Measurements from ENCODE around the gene NT5DC3. TPM values are rescaled to one million over a fixed set of nuclear protein-coding genes. Genes with fewer than 3 reads are reported as not detected.

Gene NT5DC3
- total and polyA plus RNA-seq, 2 of the 13 experiments (the other 11 are each of a cell fraction or from before 2014, with no cell fraction given) = 3.2 to 6.6 TPM

GRCh38 chr12:103829092-103829491 is 11.9 kb downstream of the NT5DC3 start:
- no peak overlapping the region for H3K4me2 ChIP-seq (ENCODE audit: low read depth, low read length)
- FAIRE-seq (no peak), DNase-seq (ENCODE audit: low spot score) (no peak), ATAC-seq (no peak)
- H2AFZ ChIP-seq (ENCODE audit: low read length) = no peak overlapping the region
- no peaks in the 10 kb centered on the region for H3K27me3 ChIP-seq (ENCODE audit: control insufficient read depth in 1 of 2, insufficient read depth in 2 of 2, low read length in 2 of 2)
- H3K9me3 ChIP-seq (ENCODE audit: low read length) = peaks cover 15% of the 10 kb centered on the region
- no peaks in the 10 kb centered on the region for H4K20me1 ChIP-seq (ENCODE audit: insufficient read depth, low read length)
- POLR2A ChIA-PET = no interaction called here
- H3K4me3 ChIP-seq (replicated peaks in 1 of 3; ENCODE audit: insufficient read depth in 1 of 3, low read depth in 2 of 3, low read length in 3 of 3) = no peak overlapping the region
- no peaks in the 10 kb centered on the region for H3K36me3 ChIP-seq (replicated peaks in 1 of 2; ENCODE audit: control insufficient read depth in 1 of 2, insufficient read depth in 2 of 2, low read length in 2 of 2)
- in situ Hi-C loops (cut with HindIII; ENCODE audit: extremely low pct_ligation_motif_present, low pct_unique_long_range_greater_than_20kb) = no loop called here
- peaks cover 66% of the 10 kb centered on the region for H3K79me2 ChIP-seq (ENCODE audit: insufficient read depth, low read length)
- no TSS peak for BruUV-seq (replicated peaks)
- no peak overlapping the region for H3K9ac ChIP-seq (ENCODE audit: insufficient read depth, low read depth, low read length)
- intact Hi-C loops (cut with micrococcal nuclease; ENCODE audit: unreplicated experiment) = no loop called here
- no peak overlapping the region for H3K27ac ChIP-seq (ENCODE audit: extremely low read length, insufficient read depth, low read length)
- TF ChIP-seq ZNF296 (CRISPR knock-in tag; conservative IDR thresholded peaks at IDR 0.05) (no peak), ZNF775 (CRISPR knock-in tag; IDR thresholded peaks at IDR 0.05; ENCODE audit: borderline replicate concordance) (no peak), ZMAT3 (CRISPR knock-in tag; conservative IDR thresholded peaks at IDR 0.05) (no peak), ZNF335 (CRISPR knock-in tag; IDR thresholded peaks at IDR 0.05) (no peak), ZNF44 (CRISPR knock-in tag; IDR thresholded peaks at IDR 0.05) (no peak), ATM (IDR thresholded peaks at IDR 0.05; ENCODE audit: borderline replicate concordance) (no peak)
- H3K4me1 ChIP-seq (ENCODE audit: insufficient read depth, low read length) = peaks cover 49% of the 10 kb centered on the region
- CTCF ChIA-PET (ENCODE audit: low intra/inter-chr PET ratio, low total read pairs) = no interaction called here

DNA sequence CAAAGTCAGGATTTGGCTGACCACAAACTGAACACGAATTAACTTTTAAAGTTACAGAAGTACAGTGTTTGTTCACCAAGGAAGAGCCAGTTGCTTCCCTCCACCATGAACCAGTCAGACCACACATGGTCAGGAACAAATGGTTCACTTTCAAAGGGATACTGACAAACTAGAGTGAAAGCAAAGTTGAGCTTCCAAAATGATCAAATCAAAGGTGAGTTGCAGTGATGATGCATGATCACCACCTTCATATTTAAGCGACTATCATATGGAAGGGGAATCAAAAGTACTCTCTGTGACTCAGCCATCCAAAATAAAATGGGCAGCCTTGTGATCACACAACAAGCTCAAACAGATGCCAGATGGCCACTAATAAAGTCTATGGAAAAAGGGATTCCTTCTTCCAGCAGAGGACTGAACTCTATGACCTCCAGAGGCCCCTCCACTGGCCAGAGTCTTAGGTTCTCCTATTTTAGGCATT is 13.1 kb downstream of the NT5DC3 start:
- H3K4me3 ChIP-seq (replicated peaks in 1 of 3; ENCODE audit: insufficient read depth in 1 of 3, low read depth in 2 of 3, low read length in 3 of 3) = no peak overlapping the region
- FAIRE-seq (peak; percentile 12), ATAC-seq (no peak), DNase-seq (ENCODE audit: low spot score) (no peak)
- ChIA-PET POLR2A (no interaction called here), CTCF (ENCODE audit: low intra/inter-chr PET ratio, low total read pairs) (no interaction called here)
- no peak overlapping the region for H3K4me2 ChIP-seq (ENCODE audit: low read depth, low read length)
- no peak overlapping the region for H2AFZ ChIP-seq (ENCODE audit: low read length)
- H3K36me3 ChIP-seq (replicated peaks in 1 of 2; ENCODE audit: control insufficient read depth in 1 of 2, insufficient read depth in 2 of 2, low read length in 2 of 2) = no peaks in the 10 kb centered on the region
- no peaks in the 10 kb centered on the region for H3K27me3 ChIP-seq (ENCODE audit: control insufficient read depth in 1 of 2, insufficient read depth in 2 of 2, low read length in 2 of 2)
- in situ Hi-C loops (cut with HindIII; ENCODE audit: extremely low pct_ligation_motif_present, low pct_unique_long_range_greater_than_20kb) (no loop called here), intact Hi-C loops (cut with micrococcal nuclease; ENCODE audit: unreplicated experiment) (no loop called here)
- H3K9me3 ChIP-seq (ENCODE audit: low read length) = peaks cover 15% of the 10 kb centered on the region
- BruUV-seq (replicated peaks) = no TSS peak
- H3K27ac ChIP-seq (ENCODE audit: extremely low read length, insufficient read depth, low read length) = no peak overlapping the region
- H3K9ac ChIP-seq (ENCODE audit: insufficient read depth, low read depth, low read length) = no peak overlapping the region
- H3K79me2 ChIP-seq (ENCODE audit: insufficient read depth, low read length) = peaks cover 58% of the 10 kb centered on the region
- peaks cover 41% of the 10 kb centered on the region for H3K4me1 ChIP-seq (ENCODE audit: insufficient read depth, low read length)
- 66% methylated on average over 2 of the region's 2 CpGs for WGBS (ENCODE audit: low lambda C conversion rate)
- no peaks in the 10 kb centered on the region for H4K20me1 ChIP-seq (ENCODE audit: insufficient read depth, low read length)
- TF ChIP-seq TMF1 (CRISPR knock-in tag; IDR thresholded peaks at IDR 0.05; ENCODE audit: low read depth) = no peak
- no peak for TF ChIP-seq ZNF414 (CRISPR knock-in tag; IDR thresholded peaks at IDR 0.05)
- no peak for TF ChIP-seq ZNF891 (CRISPR knock-in tag; IDR thresholded peaks at IDR 0.05)
- no peak for TF ChIP-seq FOXM1 (CRISPR knock-in tag; IDR thresholded peaks at IDR 0.05)
- TF ChIP-seq, protein P1, sequence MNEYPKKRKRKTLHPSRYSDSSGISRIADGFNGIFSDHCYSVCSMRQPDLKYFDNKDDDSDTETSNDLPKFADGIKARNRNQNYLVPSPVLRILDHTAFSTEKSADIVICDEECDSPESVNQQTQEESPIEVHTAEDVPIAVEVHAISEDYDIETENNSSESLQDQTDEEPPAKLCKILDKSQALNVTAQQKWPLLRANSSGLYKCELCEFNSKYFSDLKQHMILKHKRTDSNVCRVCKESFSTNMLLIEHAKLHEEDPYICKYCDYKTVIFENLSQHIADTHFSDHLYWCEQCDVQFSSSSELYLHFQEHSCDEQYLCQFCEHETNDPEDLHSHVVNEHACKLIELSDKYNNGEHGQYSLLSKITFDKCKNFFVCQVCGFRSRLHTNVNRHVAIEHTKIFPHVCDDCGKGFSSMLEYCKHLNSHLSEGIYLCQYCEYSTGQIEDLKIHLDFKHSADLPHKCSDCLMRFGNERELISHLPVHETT (CRISPR knock-in tag; conservative IDR thresholded peaks at IDR 0.05) = no peak
- no peak for TF ChIP-seq ELF1 (CRISPR knock-in tag; IDR thresholded peaks at IDR 0.05)
- no peak for TF ChIP-seq ZZZ3 (CRISPR knock-in tag; IDR thresholded peaks at IDR 0.05; ENCODE audit: borderline replicate concordance)
- TF ChIP-seq ZSCAN5A (CRISPR knock-in tag; IDR thresholded peaks at IDR 0.05; ENCODE audit: borderline replicate concordance) = no peak
- no peak for TF ChIP-seq NR2F1 (CRISPR knock-in tag; IDR thresholded peaks at IDR 0.05)
- TF ChIP-seq ZNF251 (CRISPR knock-in tag; IDR thresholded peaks at IDR 0.05) = no peak
- TF ChIP-seq RFX3 (CRISPR knock-in tag; IDR thresholded peaks at IDR 0.05) = no peak
- no peak for TF ChIP-seq ZNF776 (CRISPR knock-in tag; IDR thresholded peaks at IDR 0.05)

Data from HepG2 (cell line).